ENCODE measurements around the gene RAD51B.

- no peak for TF ChIP-seq CTCF (IDR thresholded peaks at IDR 0.05)
- TF ChIP-seq POLR2A (IDR thresholded peaks at IDR 0.05) = no peak
Measured at GRCh38 chr14:67776653-67777322, 42.8 kb upstream of the RAD51B start.

Data from upper lobe of left lung (tissue), 4 donors.